ENCODE data around the gene CDH4. TPM values are rescaled to one million over a fixed set of nuclear protein-coding genes. Genes with fewer than 3 reads are reported as not detected.
"Not testable (repeated sequence)": the region's sequence is repeated elsewhere in the genome, so short reads cannot be mapped to it uniquely, and the experiment has no call there.

The CDH4 gene
- total and polyA plus RNA-seq, 11 donors, result 0.04 to 0.54 (median 0.08) TPM; not detected in 1

GRCh38 chr20:61941721-61942405, 689.8 kb downstream of the CDH4 start:
- TF ChIP-seq CTCF (IDR thresholded peaks at IDR 0.05) (no peak), POLR2A (IDR thresholded peaks at IDR 0.05) (no peak)
- ATAC-seq (peak in 1 of 4 donors; percentile 50), DNase-seq (peak in 2 of 5 donors; percentile 11 to 20)
- 74 to 88% (median 85%) methylated on average over 13 to 16 of the region's 16 CpGs for WGBS, 4 donors
- Histone ChIP-seq H3K27me3 (peaks cover 0 to 16% (median 0%) of the 10 kb centered on the region in 9 donors), H3K4me1 (no peaks in the 10 kb centered on the region), H3K36me3 (no peaks in the 10 kb centered on the region), H3K9me3 (no peaks in the 10 kb centered on the region), H3K27ac (no peak overlapping the region), H3K4me3 (no peak overlapping the region)
- intact Hi-C loops (cut with DNase I), result no loop called here

GRCh38 chr20:61942526-61942925, 690.5 kb downstream of the CDH4 start:
- no peaks in the 10 kb centered on the region for H3K9me3 ChIP-seq
- DNase-seq (peak in 2 of 5 donors; percentile 15 to 16), ATAC-seq (no peak)
- no peaks in the 10 kb centered on the region for H3K36me3 ChIP-seq
- H3K27ac ChIP-seq, result no peak overlapping the region
- TF ChIP-seq POLR2A (IDR thresholded peaks at IDR 0.05) (no peak), CTCF (IDR thresholded peaks at IDR 0.05) (no peak)
- intact Hi-C loops (cut with DNase I), result no loop called here
- WGBS, 4 donors, result 68 to 84% (median 82%) methylated on average over 8 to 9 of the region's 9 CpGs
- no peaks in the 10 kb centered on the region for H3K4me1 ChIP-seq
- peaks cover 0 to 13% (median 0%) of the 10 kb centered on the region in 9 donors for H3K27me3 ChIP-seq
- no peak overlapping the region for H3K4me3 ChIP-seq

GRCh38 chr20:61944967-61945366, 692.9 kb downstream of the CDH4 start:
- H3K36me3 ChIP-seq; intact Hi-C loops (cut with DNase I); H3K27ac ChIP-seq; H3K4me1 ChIP-seq; H3K9me3 ChIP-seq; ATAC-seq; H3K27me3 ChIP-seq; H3K4me3 ChIP-seq: not testable (repeated sequence)
- 73 to 92% (median 82%) methylated on average over 13 to 20 of the region's 34 CpGs; no CpG with 5 or more reads in 1 of the 4 donors for whole genome bisulfite sequencing, 4 donors
- peak in 1 of 5 donors; percentile 1 for DNase-seq

- H3K27me3 ChIP-seq; intact Hi-C loops (cut with DNase I); ATAC-seq; H3K36me3 ChIP-seq; H3K27ac ChIP-seq; H3K9me3 ChIP-seq; DNase-seq; H3K4me3 ChIP-seq; H3K4me1 ChIP-seq: not testable (repeated sequence)
- 70 to 93% (median 85%) methylated on average over 13 to 27 of the region's 29 CpGs for WGBS, 4 donors
These were observed 693.4 kb downstream of the CDH4 start for GRCh38 chr20:61945495-61945894.

- H3K36me3 ChIP-seq; intact Hi-C loops (cut with DNase I); H3K4me1 ChIP-seq; H3K4me3 ChIP-seq; H3K27ac ChIP-seq; ATAC-seq; H3K9me3 ChIP-seq: not testable (repeated sequence)
- peaks cover 0 to 22% (median 0%) of the 10 kb centered on the region in 9 donors for H3K27me3 ChIP-seq
- peak in 1 of 5 donors; percentile 3 for DNase-seq
- 81 to 88% (median 86%) methylated on average over 25 to 28 of the region's 28 CpGs for WGBS, 4 donors
These were observed 696.0 kb downstream of the CDH4 start for GRCh38 chr20:61948056-61948455.
